GM04504 (cell line): ENCODE data around the gene RNF150.
"Not testable (repeated sequence)": the region's sequence is repeated elsewhere in the genome, so short reads cannot be mapped to it uniquely, and the experiment has no call there.

Experiments used
- DNase-seq: peaks from one replicate; pipeline ENCODE4 v3.0.0-alpha.2; 2012; ENCODE audit warnings: low read depth

RNF150 gene

GRCh38 chr4:140816806-140817510 lies 316.3 kb downstream of the RNF150 start:
- no peak for DNase-seq

GRCh38 chr4:140813804-140814203 lies 319.5 kb downstream of the RNF150 start:
- no peak for DNase-seq

- no peak for DNase-seq
These were observed 320.4 kb downstream of the RNF150 start for GRCh38 chr4:140812916-140813315.

- DNase-seq, result no peak
These were observed 321.8 kb downstream of the RNF150 start for GRCh38 chr4:140811429-140811828.

GRCh38 chr4:140810591-140811169 lies 322.6 kb downstream of the RNF150 start:
- DNase-seq, result not testable (repeated sequence)
